GM12878 (cell line): Measurements from ENCODE around the gene POU3F2. TPM values are rescaled to one million over a fixed set of nuclear protein-coding genes. Genes with fewer than 3 reads are reported as not detected.

ENCODE experiments used
- ATAC-seq: fragments of 200-7000 bp; cut with Tn5 transposase; 3 replicates; pipeline ENCODE4 v1.9.1; 2020; ENCODE audit warnings: mild to moderate bottlenecking, moderate library complexity
- BruUV-seq: library from RNA; stranded (reverse); fragments of 400-500 nt; replicated peaks from 2 replicates; lab custom pipeline; 2021; lab: Mats Ljungman, UMichigan
- CTCF ChIA-PET: fragments of 300-600 bp; sonication (Branson Sonifier 250); formaldehyde crosslinking; extraction: SDS; loops from one replicate; lab custom pipeline; 2021; ENCODE audit warnings: inconsistent platforms; lab: Yijun Ruan, JAX
- POLR2A ChIA-PET: fragments of 350-600 bp; formaldehyde crosslinking; extraction: SDS; loops from one replicate; lab custom pipeline; 2021; ENCODE audit warnings: inconsistent platforms; lab: Charles Lee
- RAD21 ChIA-PET: fragments of 300-600 bp; sonication (Branson Sonifier 250); formaldehyde crosslinking; loops from one replicate; lab custom pipeline; 2023; ENCODE audit warnings: antibody characterized with exemption; ENCODE audit not compliant: unreplicated experiment; lab: Charles Lee
- SMC1A ChIA-PET: fragments of 300-600 bp; sonication (Branson Sonifier 250); formaldehyde crosslinking; loops from one replicate; lab custom pipeline; 2023; ENCODE audit not compliant: unreplicated experiment, uncharacterized antibody; lab: Charles Lee
- DNase-seq: peaks from one replicate; pipeline ENCODE4 v3.0.0-alpha.2; 2011; ENCODE audit warnings: low read depth, low spot score
- FAIRE-seq: peaks from 3 replicates; lab custom pipeline; 2011; peaks lifted over from hg19 to GRCh38; lab: Jason Lieb, UNC
- H2AFZ ChIP-seq: 2 replicates; pipeline ENCODE4 v1.6.0; 2011; ENCODE audit warnings: low read depth, low read length, control low read depth; ENCODE audit not compliant: control insufficient read depth
- H3K27ac ChIP-seq: 2 replicates; pipeline ENCODE4 v1.5.1; 2011; ENCODE audit warnings: control low read depth; ENCODE audit not compliant: control insufficient read depth, insufficient read depth
- H3K27me3 ChIP-seq, 2 experiments: replicated peaks in 1 of 2; 2 replicates each; pipeline versions ENCODE4 v1.6.0 to v1.6.1; 2011; ENCODE audit warnings: low read length in 1 of 2; ENCODE audit not compliant: control insufficient read depth in 2 of 2, insufficient read depth in 2 of 2
- H3K36me3 ChIP-seq, 2 experiments: 2 replicates each; pipeline ENCODE4 v1.5.1; 2011; ENCODE audit warnings: low read length in 1 of 2; ENCODE audit not compliant: control insufficient read depth in 2 of 2, insufficient read depth in 2 of 2
- H3K4me1 ChIP-seq: 2 replicates; pipeline ENCODE4 v1.6.1; 2011; ENCODE audit warnings: mild to moderate bottlenecking, low read length, moderate library complexity, mixed read lengths; ENCODE audit not compliant: control insufficient read depth, insufficient read depth
- H3K4me2 ChIP-seq: 2 replicates; pipeline ENCODE4 v1.6.0; 2011; ENCODE audit warnings: control low read depth; ENCODE audit not compliant: control insufficient read depth, insufficient read depth
- H3K4me3 ChIP-seq: fragments of 200-600 bp; sonication (generic); 2 replicates; pipeline ENCODE4 v1.5.1; 2016
- H3K79me2 ChIP-seq: 2 replicates; pipeline ENCODE4 v1.6.0; 2011; ENCODE audit warnings: low read length; ENCODE audit not compliant: control insufficient read depth, insufficient read depth
- H3K9ac ChIP-seq: 2 replicates; pipeline ENCODE4 v1.8.0; 2011; ENCODE audit warnings: low read length, control low read depth, mixed read lengths; ENCODE audit not compliant: control insufficient read depth, insufficient read depth
- H3K9me3 ChIP-seq: replicated peaks from 3 replicates; pipeline ENCODE4 v1.5.1; 2011; ENCODE audit warnings: mild to moderate bottlenecking, low read length; ENCODE audit not compliant: control insufficient read depth, insufficient read depth
- H4K20me1 ChIP-seq: 2 replicates; pipeline ENCODE4 v1.6.0; 2011; ENCODE audit not compliant: control insufficient read depth, insufficient read depth
- BACH1 ChIP-seq: fragments of 450-650 bp; IDR thresholded peaks from 2 replicates; pipeline ENCODE4 v1.6.1; 2017; ENCODE audit warnings: mild to moderate bottlenecking, borderline replicate concordance
- CHD4 ChIP-seq: fragments of 200-600 bp; sonication (generic); IDR thresholded peaks from 2 replicates; pipeline ENCODE4 v1.6.1; 2016; ENCODE audit warnings: mild to moderate bottlenecking
- ETV6 ChIP-seq, 2 experiments: fragments of 450-650 bp in 1 of 2; IDR thresholded peaks in 1 of 2; conservative IDR thresholded peaks in 1 of 2; 2 replicates each; pipeline ENCODE4 v1.6.1; 2014; ENCODE audit warnings: antibody characterized with exemption in 1 of 2, borderline replicate concordance in 1 of 2, low read depth in 1 of 2, mild to moderate bottlenecking in 1 of 2, moderate library complexity in 1 of 2
- EZH2 ChIP-seq: IDR thresholded peaks from 2 replicates; pipeline ENCODE4 v1.6.1; 2012; ENCODE audit warnings: low read depth, mild to moderate bottlenecking, control low read depth, inconsistent platforms, low read length, borderline replicate concordance; ENCODE audit not compliant: control insufficient read depth
- GABPA ChIP-seq: IDR thresholded peaks from 2 replicates; pipeline ENCODE4 v1.6.1; 2014; ENCODE audit warnings: antibody characterized with exemption, low read depth, mild to moderate bottlenecking, inconsistent platforms
- NFIC ChIP-seq: IDR thresholded peaks from 2 replicates; pipeline ENCODE4 v1.6.1; 2012; ENCODE audit warnings: low read depth, mild to moderate bottlenecking, inconsistent platforms, low read length, moderate library complexity
- NR2C2 ChIP-seq: IDR thresholded peaks from 2 replicates; pipeline ENCODE4 v1.6.1; 2011; ENCODE audit warnings: borderline replicate concordance, low read depth; ENCODE audit not compliant: control insufficient read depth, insufficient read length
- SPI1 ChIP-seq: IDR thresholded peaks from 2 replicates; pipeline ENCODE4 v1.6.1; 2011; ENCODE audit warnings: low read depth, mild to moderate bottlenecking, low read length, moderate library complexity, borderline replicate concordance; ENCODE audit not compliant: insufficient read depth
- SRF ChIP-seq, 2 experiments: IDR thresholded peaks; 2 replicates each; pipeline ENCODE4 v1.6.1; 2011; ENCODE audit warnings: low read depth in 2 of 2, low read length in 2 of 2, mild to moderate bottlenecking in 1 of 2, moderate library complexity in 1 of 2
- TARDBP ChIP-seq: IDR thresholded peaks from 2 replicates; pipeline ENCODE4 v1.6.1; 2016; ENCODE audit warnings: borderline replicate concordance
- WGBS: methylation state at CpG from one replicate; pipeline ENCODE4 v1.1.6; 2016; ENCODE audit warnings: low lambda C conversion rate; ENCODE audit not compliant: insufficient replicate concordance, insufficient coverage; ENCODE audit errors: missing lambda C conversion rate; 5-methylcytosine and 5-hydroxymethylcytosine counted together
- in situ Hi-C: fragments of 300-500 bp; cut with MboI; formaldehyde crosslinking; loops from 9 replicates; pipeline ENCODE4 v1.14.3; 2018; ENCODE audit warnings: mixed read lengths
- intact Hi-C: fragments of 100-400 bp; cut with micrococcal nuclease; formaldehyde crosslinking; loops from one replicate; pipeline ENCODE4 v1.14.2; 2022; ENCODE audit not compliant: unreplicated experiment
- polyA plus RNA-seq, 11 experiments: library from polyadenylated mRNA; depleted of rRNA in 4 of 11; unstranded in 6 of 11; stranded (reverse) in 5 of 11; fragments of >200 nt; fragmentation: Nextera tagmentation in 4 of 11; fragmentation: Illumina TruSeq in 1 of 11; extraction: Ambion mirVana in 4 of 11; extraction: Trizol in 1 of 11; gene quantifications; 1 replicate in 1 of 11; 2 replicates in 10 of 11; pipeline versions ENCODE4 v1.2.1 to v1.2.3, GENCODE V29; 2011 to 2016; ENCODE audit warnings: inconsistent platforms in 2 of 11, missing spikeins in 2 of 11, low read depth in 1 of 11
- total RNA-seq, 4 experiments: library from RNA; depleted of rRNA in 3 of 4; stranded (reverse); fragments of >200 nt in 3 of 4; fragmentation: Illumina TruSeq in 1 of 4; extraction: Trizol in 1 of 4; gene quantifications; 2 replicates each; pipeline versions ENCODE4 v1.2.1 to v1.2.3, GENCODE V29; 2013 to 2021
- TF ChIP-seq, protein P1 (sequence below): fragments of 450-650 bp; IDR thresholded peaks from 2 replicates; pipeline ENCODE4 v1.6.1; 2017; ENCODE audit warnings: mild to moderate bottlenecking, moderate library complexity
- TF ChIP-seq, protein P2 (sequence below): fragments of 450-650 bp; IDR thresholded peaks from 2 replicates; pipeline ENCODE4 v1.6.1; 2017; ENCODE audit warnings: mild to moderate bottlenecking, low read depth, inconsistent platforms; ENCODE audit not compliant: poor library complexity, severe bottlenecking
- TF ChIP-seq, protein P3 (sequence below): fragments of 450-650 bp; formaldehyde crosslinking; IDR thresholded peaks from 2 replicates; pipeline ENCODE4 v1.5.0; 2022; ENCODE audit warnings: mild to moderate bottlenecking, missing genetic modification characterization

POU3F2 gene
- total and polyA plus RNA-seq, 10 of the 15 experiments (the other 5 are each of a cell fraction or from before 2014, with no cell fraction given) = not detected

DNA sequence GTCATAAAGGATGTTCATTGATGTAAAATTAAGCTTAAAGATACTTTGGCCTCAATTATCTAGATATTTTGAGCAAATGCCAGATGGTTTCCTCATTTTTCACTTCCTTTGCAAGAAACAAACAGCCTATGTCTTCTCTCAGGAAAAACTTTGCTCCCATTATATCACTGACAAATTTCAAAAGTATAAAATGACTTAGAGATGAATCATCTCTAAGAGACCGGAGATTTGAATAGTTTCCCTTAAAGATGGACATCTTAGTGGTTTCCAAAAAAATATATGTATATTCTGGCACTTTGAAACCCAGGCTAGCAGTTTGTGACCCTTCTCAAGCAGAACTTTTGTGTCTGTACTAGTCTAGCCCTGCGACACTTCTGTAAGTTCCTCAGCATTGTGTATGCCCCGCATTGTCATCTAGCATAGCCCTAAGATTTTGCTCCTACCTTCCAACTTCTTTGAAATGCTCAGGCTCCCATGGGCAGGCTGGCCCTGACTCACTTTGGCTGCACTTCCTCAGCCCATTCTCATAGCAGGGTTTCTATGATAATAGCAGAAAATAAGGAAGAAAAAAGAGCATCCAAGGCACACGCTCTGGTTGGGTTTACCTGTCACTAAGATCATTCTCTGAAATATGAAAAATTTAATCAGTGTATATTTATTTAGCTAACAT is 25.7 kb upstream of the POU3F2 start:
- FAIRE-seq = no peak
- Histone ChIP-seq H3K79me2 (no peaks in the 10 kb centered on the region), H3K9ac (no peak overlapping the region), H3K4me1 (no peaks in the 10 kb centered on the region), H3K27ac (no peak overlapping the region), H3K4me3 (no peak overlapping the region), H3K36me3 (no peaks in the 10 kb centered on the region), H3K27me3 (no peaks in the 10 kb centered on the region), H4K20me1 (no peaks in the 10 kb centered on the region), H2AFZ (no peak overlapping the region), H3K4me2 (no peak overlapping the region), H3K9me3 (no peaks in the 10 kb centered on the region)
- intact Hi-C loops (no loop called here), in situ Hi-C loops (no loop called here)
- no peak for DNase-seq
- ChIA-PET RAD21 (no interaction called here), SMC1A (no interaction called here), CTCF (no interaction called here), POLR2A (no interaction called here)
- 45% methylated on average over 4 of the region's 4 CpGs for WGBS
- no peak for ATAC-seq
- no TSS peak for BruUV-seq
- TF ChIP-seq SRF (IDR thresholded peaks at IDR 0.05; ENCODE audit: low read depth in 2 of 2, low read length in 2 of 2) (no peak), NFIC (no peak), BACH1 (no peak), CHD4 (no peak), GABPA (no peak), EZH2 (no peak), TARDBP (no peak), NR2C2 (no peak), ETV6 (conservative IDR thresholded peaks at IDR 0.05 in 1 of 2, IDR thresholded peaks at IDR 0.05 in 1 of 2; ENCODE audit: borderline replicate concordance in 1 of 2, low read depth in 1 of 2) (no peak), SPI1 (no peak)
- TF ChIP-seq, protein P1, sequence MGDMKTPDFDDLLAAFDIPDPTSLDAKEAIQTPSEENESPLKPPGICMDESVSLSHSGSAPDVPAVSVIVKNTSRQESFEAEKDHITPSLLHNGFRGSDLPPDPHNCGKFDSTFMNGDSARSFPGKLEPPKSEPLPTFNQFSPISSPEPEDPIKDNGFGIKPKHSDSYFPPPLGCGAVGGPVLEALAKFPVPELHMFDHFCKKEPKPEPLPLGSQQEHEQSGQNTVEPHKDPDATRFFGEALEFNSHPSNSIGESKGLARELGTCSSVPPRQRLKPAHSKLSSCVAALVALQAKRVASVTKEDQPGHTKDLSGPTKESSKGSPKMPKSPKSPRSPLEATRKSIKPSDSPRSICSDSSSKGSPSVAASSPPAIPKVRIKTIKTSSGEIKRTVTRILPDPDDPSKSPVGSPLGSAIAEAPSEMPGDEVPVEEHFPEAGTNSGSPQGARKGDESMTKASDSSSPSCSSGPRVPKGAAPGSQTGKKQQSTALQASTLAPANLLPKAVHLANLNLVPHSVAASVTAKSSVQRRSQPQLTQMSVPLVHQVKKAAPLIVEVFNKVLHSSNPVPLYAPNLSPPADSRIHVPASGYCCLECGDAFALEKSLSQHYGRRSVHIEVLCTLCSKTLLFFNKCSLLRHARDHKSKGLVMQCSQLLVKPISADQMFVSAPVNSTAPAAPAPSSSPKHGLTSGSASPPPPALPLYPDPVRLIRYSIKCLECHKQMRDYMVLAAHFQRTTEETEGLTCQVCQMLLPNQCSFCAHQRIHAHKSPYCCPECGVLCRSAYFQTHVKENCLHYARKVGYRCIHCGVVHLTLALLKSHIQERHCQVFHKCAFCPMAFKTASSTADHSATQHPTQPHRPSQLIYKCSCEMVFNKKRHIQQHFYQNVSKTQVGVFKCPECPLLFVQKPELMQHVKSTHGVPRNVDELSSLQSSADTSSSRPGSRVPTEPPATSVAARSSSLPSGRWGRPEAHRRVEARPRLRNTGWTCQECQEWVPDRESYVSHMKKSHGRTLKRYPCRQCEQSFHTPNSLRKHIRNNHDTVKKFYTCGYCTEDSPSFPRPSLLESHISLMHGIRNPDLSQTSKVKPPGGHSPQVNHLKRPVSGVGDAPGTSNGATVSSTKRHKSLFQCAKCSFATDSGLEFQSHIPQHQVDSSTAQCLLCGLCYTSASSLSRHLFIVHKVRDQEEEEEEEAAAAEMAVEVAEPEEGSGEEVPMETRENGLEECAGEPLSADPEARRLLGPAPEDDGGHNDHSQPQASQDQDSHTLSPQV = no peak
- TF ChIP-seq, protein P2, sequence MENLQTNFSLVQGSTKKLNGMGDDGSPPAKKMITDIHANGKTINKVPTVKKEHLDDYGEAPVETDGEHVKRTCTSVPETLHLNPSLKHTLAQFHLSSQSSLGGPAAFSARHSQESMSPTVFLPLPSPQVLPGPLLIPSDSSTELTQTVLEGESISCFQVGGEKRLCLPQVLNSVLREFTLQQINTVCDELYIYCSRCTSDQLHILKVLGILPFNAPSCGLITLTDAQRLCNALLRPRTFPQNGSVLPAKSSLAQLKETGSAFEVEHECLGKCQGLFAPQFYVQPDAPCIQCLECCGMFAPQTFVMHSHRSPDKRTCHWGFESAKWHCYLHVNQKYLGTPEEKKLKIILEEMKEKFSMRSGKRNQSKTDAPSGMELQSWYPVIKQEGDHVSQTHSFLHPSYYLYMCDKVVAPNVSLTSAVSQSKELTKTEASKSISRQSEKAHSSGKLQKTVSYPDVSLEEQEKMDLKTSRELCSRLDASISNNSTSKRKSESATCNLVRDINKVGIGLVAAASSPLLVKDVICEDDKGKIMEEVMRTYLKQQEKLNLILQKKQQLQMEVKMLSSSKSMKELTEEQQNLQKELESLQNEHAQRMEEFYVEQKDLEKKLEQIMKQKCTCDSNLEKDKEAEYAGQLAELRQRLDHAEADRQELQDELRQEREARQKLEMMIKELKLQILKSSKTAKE = no peak
- TF ChIP-seq, protein P3, sequence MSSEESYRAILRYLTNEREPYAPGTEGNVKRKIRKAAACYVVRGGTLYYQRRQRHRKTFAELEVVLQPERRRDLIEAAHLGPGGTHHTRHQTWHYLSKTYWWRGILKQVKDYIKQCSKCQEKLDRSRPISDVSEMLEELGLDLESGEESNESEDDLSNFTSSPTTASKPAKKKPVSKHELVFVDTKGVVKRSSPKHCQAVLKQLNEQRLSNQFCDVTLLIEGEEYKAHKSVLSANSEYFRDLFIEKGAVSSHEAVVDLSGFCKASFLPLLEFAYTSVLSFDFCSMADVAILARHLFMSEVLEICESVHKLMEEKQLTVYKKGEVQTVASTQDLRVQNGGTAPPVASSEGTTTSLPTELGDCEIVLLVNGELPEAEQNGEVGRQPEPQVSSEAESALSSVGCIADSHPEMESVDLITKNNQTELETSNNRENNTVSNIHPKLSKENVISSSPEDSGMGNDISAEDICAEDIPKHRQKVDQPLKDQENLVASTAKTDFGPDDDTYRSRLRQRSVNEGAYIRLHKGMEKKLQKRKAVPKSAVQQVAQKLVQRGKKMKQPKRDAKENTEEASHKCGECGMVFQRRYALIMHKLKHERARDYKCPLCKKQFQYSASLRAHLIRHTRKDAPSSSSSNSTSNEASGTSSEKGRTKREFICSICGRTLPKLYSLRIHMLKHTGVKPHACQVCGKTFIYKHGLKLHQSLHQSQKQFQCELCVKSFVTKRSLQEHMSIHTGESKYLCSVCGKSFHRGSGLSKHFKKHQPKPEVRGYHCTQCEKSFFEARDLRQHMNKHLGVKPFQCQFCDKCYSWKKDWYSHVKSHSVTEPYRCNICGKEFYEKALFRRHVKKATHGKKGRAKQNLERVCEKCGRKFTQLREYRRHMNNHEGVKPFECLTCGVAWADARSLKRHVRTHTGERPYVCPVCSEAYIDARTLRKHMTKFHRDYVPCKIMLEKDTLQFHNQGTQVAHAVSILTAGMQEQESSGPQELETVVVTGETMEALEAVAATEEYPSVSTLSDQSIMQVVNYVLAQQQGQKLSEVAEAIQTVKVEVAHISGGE (CRISPR knock-in tag) = no peak
